Measurements from ENCODE around the gene FAM89B.

DNA sequence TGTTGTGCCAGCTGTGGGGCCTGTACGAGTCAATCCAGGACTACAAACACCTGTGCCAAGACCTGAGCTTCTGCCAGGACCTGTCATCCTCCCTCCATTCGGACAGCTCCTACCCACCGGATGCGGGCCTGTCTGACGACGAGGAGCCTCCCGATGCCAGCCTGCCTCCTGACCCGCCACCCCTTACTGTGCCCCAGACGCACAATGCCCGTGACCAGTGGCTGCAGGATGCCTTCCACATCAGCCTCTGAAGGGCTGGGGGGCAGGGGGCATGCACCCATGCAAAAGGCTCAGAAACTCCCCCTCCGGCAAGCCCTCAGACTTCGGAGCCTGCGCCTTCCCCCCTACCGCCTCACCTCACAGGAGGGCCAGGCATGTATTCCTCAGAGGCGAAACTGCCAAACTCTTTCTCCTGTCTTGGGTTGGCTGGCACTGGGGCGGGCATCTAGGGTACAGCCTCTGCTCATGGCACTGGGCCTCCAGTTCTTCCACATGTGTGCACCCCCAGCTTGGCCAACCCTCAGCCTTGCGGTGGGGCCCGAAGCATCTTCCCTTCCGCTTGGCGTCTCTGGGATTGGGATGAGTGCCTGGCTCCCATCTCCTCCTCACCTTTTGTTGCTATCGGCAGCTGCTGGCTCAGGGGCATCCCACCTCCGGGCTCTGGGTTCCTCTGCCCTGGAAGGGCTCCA, 1.2 kb downstream of the FAM89B start:
- no peak for TF ChIP-seq EP300 (IDR thresholded peaks at IDR 0.05)
- TF ChIP-seq, protein P1, sequence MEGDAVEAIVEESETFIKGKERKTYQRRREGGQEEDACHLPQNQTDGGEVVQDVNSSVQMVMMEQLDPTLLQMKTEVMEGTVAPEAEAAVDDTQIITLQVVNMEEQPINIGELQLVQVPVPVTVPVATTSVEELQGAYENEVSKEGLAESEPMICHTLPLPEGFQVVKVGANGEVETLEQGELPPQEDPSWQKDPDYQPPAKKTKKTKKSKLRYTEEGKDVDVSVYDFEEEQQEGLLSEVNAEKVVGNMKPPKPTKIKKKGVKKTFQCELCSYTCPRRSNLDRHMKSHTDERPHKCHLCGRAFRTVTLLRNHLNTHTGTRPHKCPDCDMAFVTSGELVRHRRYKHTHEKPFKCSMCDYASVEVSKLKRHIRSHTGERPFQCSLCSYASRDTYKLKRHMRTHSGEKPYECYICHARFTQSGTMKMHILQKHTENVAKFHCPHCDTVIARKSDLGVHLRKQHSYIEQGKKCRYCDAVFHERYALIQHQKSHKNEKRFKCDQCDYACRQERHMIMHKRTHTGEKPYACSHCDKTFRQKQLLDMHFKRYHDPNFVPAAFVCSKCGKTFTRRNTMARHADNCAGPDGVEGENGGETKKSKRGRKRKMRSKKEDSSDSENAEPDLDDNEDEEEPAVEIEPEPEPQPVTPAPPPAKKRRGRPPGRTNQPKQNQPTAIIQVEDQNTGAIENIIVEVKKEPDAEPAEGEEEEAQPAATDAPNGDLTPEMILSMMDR (IDR thresholded peaks at IDR 0.05): no peak

Measured in tibial nerve (tissue), 4 donors.